Measurements from ENCODE around the gene IGSF21.

IGSF21 gene

DNA sequence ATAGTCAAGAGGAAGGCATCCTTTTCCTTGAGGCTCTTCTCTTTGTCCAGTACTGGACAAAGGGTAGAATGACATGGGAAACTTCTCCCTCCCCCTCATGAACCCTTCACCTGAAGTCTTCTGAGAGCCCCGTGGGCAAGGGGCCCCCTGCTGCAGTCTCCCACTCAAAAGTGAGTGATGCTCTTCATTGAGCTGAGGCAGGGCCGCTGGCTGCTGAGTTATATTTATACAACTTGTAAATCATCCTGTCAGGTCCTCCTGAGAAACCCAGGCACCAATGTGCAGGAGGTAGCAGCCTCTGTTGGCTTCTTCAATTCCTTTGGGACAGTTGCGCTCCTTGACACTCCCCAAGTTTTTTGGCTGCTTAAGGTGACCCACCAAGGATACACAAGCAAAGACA lies 150.2 kb downstream of the IGSF21 start:
- DNase-seq (ENCODE audit: low read depth, low spot score): no peak

- DNase-seq (ENCODE audit: low read depth, low spot score): no peak
These were observed 154.3 kb downstream of the IGSF21 start for GRCh38 chr1:18261891-18262290.

DNA sequence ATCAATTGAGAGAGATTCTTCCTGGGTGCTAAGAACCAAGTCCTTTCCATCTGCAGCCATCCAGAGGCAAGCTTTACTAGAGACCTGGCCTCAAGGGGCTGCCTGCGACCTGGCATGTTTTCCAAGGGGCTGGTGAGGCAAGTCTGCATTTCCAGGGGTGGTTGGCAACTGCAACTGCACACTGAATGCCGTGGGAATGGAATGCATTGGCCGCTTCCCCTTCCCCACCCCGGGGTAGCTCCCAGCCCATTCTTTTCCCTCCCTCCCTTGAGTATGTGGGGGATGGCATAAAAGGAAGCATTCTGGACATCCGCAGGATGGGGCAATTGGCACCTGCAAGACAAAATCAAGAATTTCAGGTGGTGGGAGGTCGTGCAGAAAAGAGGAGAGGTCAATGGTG lies 155.1 kb downstream of the IGSF21 start:
- no peak for DNase-seq (ENCODE audit: low read depth, low spot score)

GRCh38 chr1:18263547-18264120 lies 156.0 kb downstream of the IGSF21 start:
- DNase-seq (ENCODE audit: low read depth, low spot score): no peak

DNA sequence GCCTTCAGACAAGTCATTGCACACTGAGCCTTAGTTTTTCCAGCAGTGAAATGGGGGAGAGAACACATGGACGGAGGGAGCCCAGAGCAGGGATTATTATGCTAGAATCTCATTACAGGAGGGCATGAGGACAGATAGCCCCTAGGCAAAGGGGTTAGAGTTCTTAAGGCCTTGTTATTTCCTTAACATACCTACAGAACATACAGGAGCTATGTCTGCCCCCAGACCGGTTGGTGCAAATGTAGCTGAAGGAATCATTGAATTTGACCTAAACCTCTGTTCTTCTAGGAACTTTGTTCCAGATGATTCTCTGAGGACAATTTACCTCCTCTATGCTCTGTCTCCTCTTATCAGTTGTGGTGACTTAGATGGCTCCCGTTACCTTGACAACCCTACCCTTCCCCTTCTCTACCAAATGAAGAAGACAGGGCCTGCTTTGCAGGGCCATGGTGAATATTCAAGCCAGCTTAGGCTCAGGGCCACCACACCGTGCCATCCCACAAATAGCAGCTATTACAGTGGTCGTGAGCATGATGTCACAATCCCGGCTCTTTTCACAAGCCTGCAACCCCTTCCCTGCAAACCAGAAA lies 156.9 kb downstream of the IGSF21 start:
- no peak for DNase-seq (ENCODE audit: low read depth, low spot score)

DNA sequence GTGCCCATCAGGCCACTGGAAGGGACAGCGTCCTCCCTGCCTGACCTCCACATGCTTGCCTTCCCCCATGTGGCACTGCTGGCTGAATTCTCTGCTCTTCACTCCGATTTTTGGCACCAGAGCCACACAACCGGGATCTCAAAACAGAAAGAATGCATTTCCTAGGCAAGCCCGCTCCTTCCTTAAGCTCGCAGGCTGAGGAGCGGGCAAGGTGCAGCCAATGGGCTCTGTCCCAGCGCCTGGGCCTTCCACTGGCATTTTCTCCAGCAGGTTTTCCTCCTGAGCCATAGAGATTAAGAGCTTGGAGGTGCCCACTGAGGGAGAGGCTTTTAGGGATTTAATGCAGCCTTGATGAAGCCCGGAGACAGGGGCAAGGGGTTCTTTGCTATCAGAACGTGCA lies 158.0 kb downstream of the IGSF21 start:
- no peak for DNase-seq (ENCODE audit: low read depth, low spot score)

DNA sequence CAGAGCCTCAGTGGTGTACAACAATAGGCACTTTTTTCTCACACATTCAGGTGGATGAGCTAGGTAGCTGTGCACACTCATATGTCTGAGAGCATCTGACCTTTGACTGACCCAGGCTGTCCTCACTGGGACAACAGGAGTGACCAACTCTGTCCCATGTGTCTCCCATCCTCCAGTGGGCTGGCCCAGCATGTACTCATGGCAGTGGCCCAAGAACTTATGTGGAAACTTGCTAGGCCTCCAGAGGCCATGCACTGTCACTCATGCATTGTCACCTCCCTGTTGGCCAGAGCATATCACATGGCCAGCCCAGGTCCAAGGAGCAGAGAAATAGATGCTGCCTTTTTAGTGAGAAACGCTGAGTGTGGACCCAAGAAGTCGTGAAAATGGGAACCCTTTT lies 158.8 kb downstream of the IGSF21 start:
- DNase-seq (ENCODE audit: low read depth, low spot score): no peak

DNA sequence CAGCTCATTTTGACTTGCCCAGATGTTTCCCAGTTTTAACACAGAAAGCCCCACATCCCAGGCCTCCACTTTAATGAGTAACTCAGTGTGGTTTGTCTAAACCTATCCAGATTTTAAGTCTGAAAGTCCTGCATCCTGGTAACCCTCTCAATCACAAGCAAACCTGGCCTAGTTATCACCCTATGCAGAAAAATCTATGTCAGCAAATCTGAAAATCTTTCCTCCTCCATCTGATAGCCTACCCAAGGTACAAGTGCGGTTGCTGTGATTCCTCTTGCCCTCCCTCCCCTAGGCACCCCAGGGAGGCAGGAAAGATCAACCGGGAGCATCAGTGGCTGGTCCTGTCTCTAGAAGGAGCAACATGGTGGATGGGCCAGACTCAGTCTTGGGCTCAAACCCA lies 163.7 kb downstream of the IGSF21 start:
- no peak for DNase-seq (ENCODE audit: low read depth, low spot score)

DNA sequence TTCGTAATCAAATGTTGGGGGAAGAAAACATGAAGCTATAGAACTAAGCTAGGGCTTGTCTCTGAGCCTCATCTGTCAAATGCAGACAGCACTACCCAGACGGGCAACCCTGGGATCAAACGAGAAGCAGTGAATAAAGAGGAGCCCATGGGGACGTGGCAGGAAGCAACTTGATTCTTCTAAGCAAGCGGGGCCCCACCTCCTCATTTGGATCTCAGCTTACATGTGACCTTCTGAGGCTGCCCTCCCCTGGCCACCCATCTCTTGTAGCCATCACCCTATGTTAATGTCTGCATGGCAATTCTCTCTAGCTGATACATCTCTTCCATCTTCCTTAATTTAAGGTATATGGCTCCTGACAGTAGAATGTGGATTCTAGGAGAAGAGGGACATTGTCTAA lies 171.3 kb downstream of the IGSF21 start:
- no peak for DNase-seq (ENCODE audit: low read depth, low spot score)

DNA sequence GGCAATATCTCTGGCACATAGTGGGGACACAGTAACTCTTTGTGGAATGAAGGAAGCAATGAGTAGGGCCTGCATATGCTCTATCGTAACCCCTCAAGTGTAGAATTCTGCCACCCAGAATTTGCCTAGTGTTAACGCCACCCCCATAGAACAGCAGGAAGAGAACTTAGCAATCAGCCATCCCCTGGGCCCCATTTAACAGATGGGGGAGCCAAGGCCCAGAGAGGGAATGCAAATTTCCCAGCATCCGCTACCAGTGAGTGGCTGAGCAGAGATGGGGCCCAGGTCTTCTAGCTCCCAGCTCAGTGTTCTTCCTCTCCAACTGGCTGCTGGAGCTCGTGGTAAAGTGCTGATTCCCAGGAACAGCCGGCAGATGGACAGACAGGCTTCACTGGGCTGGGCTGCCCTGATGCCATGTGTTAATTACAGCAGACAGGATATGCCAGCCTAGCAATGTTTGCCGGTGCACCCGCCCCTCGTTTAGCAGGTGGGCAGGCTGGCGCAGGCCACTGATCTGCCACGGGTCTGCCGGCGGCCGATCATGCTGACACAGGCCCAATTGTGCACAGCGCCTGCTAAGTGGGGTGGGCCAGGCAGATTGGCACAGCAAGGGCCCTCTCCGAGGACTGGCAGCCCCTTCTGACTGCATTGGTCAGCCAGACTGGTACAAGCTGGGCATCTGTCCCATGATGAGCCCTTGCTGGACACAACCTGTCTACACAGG lies 171.9 kb downstream of the IGSF21 start:
- no peak for DNase-seq (ENCODE audit: low read depth, low spot score)

- DNase-seq (ENCODE audit: low read depth, low spot score): no peak
These were observed 173.4 kb downstream of the IGSF21 start for GRCh38 chr1:18280956-18281355.

- DNase-seq (ENCODE audit: low read depth, low spot score): no peak
These were observed 175.4 kb downstream of the IGSF21 start for GRCh38 chr1:18282851-18283600.

GRCh38 chr1:18283601-18284385 lies 176.2 kb downstream of the IGSF21 start:
- no peak for DNase-seq (ENCODE audit: low read depth, low spot score)

DNA sequence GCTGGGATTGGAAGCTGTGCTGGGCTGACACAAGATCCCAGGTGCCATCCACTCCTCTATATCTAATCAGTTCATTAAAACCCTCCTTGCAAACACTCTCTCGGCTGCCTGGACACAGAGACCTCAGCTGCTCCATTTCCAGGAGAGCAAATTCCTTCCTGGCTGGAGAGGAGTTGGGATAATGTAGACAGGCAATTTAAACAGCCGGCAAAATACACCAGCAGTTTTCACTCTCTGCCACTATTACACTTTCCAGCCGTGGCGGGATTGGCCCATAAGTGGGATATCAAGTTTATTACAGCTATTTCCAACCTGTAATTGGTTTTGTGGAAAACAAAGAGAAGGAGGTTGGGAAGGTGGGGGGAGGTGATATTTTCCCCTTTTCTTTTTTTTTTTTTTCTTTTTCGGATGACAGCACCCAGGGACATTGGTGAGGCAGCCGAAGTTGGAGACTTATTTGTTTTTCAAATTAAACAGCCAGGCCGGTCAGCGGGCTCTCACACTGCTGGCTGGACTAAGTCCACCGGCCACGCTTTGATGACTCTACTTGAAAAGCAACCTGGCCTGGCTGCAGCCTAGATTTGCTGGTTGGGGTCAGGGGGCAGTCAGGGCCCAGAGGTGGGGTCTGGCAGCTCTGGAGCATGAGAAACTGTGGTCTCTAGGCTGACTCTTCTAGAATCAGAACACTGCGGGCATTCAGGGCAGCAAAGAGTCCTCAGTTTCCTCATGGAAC lies 177.4 kb downstream of the IGSF21 start:
- DNase-seq (ENCODE audit: low read depth, low spot score): no peak

GRCh38 chr1:18285538-18285924 lies 177.9 kb downstream of the IGSF21 start:
- DNase-seq (ENCODE audit: low read depth, low spot score): no peak

GRCh38 chr1:18288722-18289121 lies 181.1 kb downstream of the IGSF21 start:
- DNase-seq (ENCODE audit: low read depth, low spot score): no peak

GRCh38 chr1:18289597-18289996 lies 182.0 kb downstream of the IGSF21 start:
- DNase-seq (ENCODE audit: low read depth, low spot score): no peak

- no peak for DNase-seq (ENCODE audit: low read depth, low spot score)
These were observed 183.3 kb downstream of the IGSF21 start for GRCh38 chr1:18290740-18291412.

- DNase-seq (ENCODE audit: low read depth, low spot score): no peak
These were observed 184.9 kb downstream of the IGSF21 start for GRCh38 chr1:18292531-18292930.

- no peak for DNase-seq (ENCODE audit: low read depth, low spot score)
These were observed 185.7 kb downstream of the IGSF21 start for GRCh38 chr1:18293291-18293690.
